Right cardiac atrium (tissue), 5 donors: ENCODE data around the gene IRX2. TPM values are rescaled to one million over a fixed set of nuclear protein-coding genes. Genes with fewer than 3 reads are reported as not detected.
A peak's percentile ranks its signal among the peaks of the same experiment; 100 is the strongest.

Source experiments
- ATAC-seq, 2 donors: fragments of 200-7000 bp; cut with Tn5 transposase; one replicate each; pipeline versions ENCODE4 v1.8.0 to v1.9.1; 2020; ENCODE audit warnings: moderate library complexity in 2 of 2, mild to moderate bottlenecking in 1 of 2
- DNase-seq, 3 donors: peaks; one replicate each; pipeline ENCODE4 v3.0.0-alpha.2; 2020
- H3K27ac ChIP-seq: one replicate; pipeline ENCODE4 v1.5.1; 2013; ENCODE audit warnings: mild to moderate bottlenecking, low read length, control low read depth, moderate library complexity
- H3K27me3 ChIP-seq: one replicate; pipeline ENCODE4 v1.6.1; 2013; ENCODE audit not compliant: control insufficient read depth, insufficient read depth
- H3K4me1 ChIP-seq: one replicate; pipeline ENCODE4 v1.6.1; 2013; ENCODE audit warnings: low read length; ENCODE audit not compliant: control insufficient read depth, insufficient read depth
- H3K4me3 ChIP-seq: one replicate; pipeline ENCODE4 v1.5.1; 2013; ENCODE audit warnings: low read length, control low read depth
- H3K9me3 ChIP-seq: one replicate; pipeline ENCODE4 v1.6.1; 2013; ENCODE audit warnings: low read length; ENCODE audit not compliant: control insufficient read depth
- WGBS: extraction: QIAGEN DNeasy Blood & Tissue Kit; methylation state at CpG from one replicate; pipeline ENCODE4 v1.1.7; 2013; 5-methylcytosine and 5-hydroxymethylcytosine counted together
- intact Hi-C, 4 donors: fragments of 100-400 bp; cut with DNase I; formaldehyde crosslinking; loops; one replicate each; pipeline versions ENCODE4 v1.11.0 to v1.14.0; 2022 to 2023
- polyA plus RNA-seq: library from polyadenylated mRNA; stranded (reverse); fragments of 200-250 nt; gene quantifications from one replicate; pipeline ENCODE4 v1.2.3, GENCODE V29; 2013
- total RNA-seq, 4 donors: library from RNA; stranded (reverse); fragmentation: NEBNext Ultra II Directional; extraction: Animal tissue kit (Norgen Biotek cat#: 25700); gene quantifications; one replicate each; pipeline ENCODE4 v1.2.1, GENCODE V29; 2021
- donor health status: healthy with polysubstance abuse.
- donor health status: DM: no; HTN: yes; CAD: no.
- donor health status: DM: no; HTN: no; CAD: no.
- donor health status: DM: no; HTN: yes; CAD: no; lungs with severe emphysema.
- donor health status: DM: yes; HTN: yes; CAD: no.

IRX2 gene
- total and polyA plus RNA-seq, 5 donors, result 0.20 to 1.4 (median 0.63) TPM; not detected in 1

DNA sequence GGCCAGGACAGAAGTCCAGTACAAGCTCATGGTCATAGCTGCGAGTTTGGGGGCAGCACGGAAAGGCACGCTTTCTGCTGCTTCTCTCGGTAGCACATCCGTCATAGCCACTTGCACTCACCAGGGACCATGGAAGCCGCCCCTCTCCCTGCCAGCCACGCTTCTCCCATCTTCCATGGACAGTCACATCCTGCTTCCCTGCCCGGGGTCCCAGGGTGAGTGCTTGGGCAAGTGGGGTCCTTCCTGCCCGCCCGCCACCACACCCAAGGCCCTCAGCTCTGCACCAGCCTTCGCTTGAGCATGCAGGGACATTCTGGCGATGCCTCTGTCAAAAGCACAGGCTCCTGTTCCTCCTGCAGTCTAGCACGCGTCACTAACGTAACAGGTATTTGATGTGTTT is 13.1 kb upstream of the IRX2 start:
- Histone ChIP-seq H3K9me3 (no peaks in the 10 kb centered on the region), H3K27ac (no peak overlapping the region), H3K27me3 (no peaks in the 10 kb centered on the region), H3K4me3 (no peak overlapping the region), H3K4me1 (no peaks in the 10 kb centered on the region)
- DNase-seq (no peak), ATAC-seq (no peak)
- intact Hi-C loops, result no loop called here
- 86% methylated on average over 15 of the region's 15 CpGs for WGBS

GRCh38 chr5:2763533-2763794 is 12.0 kb upstream of the IRX2 start:
- intact Hi-C loops, result no loop called here
- Histone ChIP-seq H3K9me3 (no peaks in the 10 kb centered on the region), H3K4me3 (no peak overlapping the region), H3K27me3 (no peaks in the 10 kb centered on the region), H3K27ac (no peak overlapping the region), H3K4me1 (no peaks in the 10 kb centered on the region)
- DNase-seq (no peak), ATAC-seq (no peak)
- WGBS, result 82% methylated on average over 4 of the region's 4 CpGs

GRCh38 chr5:2762744-2763532 is 11.5 kb upstream of the IRX2 start:
- intact Hi-C loops, result no loop called here
- Histone ChIP-seq H3K4me3 (no peak overlapping the region), H3K4me1 (no peaks in the 10 kb centered on the region), H3K9me3 (no peaks in the 10 kb centered on the region), H3K27me3 (no peaks in the 10 kb centered on the region), H3K27ac (no peak overlapping the region)
- 70% methylated on average over 12 of the region's 12 CpGs for WGBS
- DNase-seq (no peak), ATAC-seq (no peak)

DNA sequence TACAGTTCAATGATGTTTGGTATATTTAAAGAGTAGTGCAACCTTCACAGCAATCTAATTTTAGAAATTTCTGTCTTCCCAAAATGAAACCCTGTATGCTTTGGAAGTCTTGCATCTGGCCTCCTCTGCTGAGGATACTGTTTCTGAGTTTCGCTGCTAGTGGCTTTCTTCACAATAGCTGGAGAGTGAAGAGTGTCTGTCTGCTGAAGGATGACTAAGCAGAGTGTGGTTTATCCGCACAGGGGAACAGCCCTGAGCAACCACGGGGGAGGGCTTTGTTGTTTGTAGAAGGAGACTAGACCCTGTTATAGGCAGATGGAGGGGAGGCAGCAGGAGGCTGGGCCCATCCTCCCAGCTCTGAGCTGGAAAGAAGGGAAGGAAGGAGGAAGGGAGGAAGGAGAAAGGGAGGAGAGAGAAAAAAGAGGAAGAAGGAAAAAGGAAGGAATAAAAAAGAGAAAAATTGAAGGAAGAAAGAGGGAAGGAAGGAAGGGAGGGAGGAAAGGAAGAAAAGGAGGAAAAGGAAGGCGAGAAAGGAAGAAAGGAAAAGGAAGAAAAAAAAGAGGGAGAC is 10.5 kb upstream of the IRX2 start:
- no peaks in the 10 kb centered on the region for H3K9me3 ChIP-seq
- H3K4me3 ChIP-seq, result no peak overlapping the region
- H3K27me3 ChIP-seq, result no peaks in the 10 kb centered on the region
- intact Hi-C loops, result no loop called here
- no peak for DNase-seq
- no peak overlapping the region for H3K27ac ChIP-seq
- no peaks in the 10 kb centered on the region for H3K4me1 ChIP-seq
- ATAC-seq, result no peak
- WGBS, result 31% methylated on average over 4 of the region's 4 CpGs

- Histone ChIP-seq H3K4me3 (no peak overlapping the region), H3K9me3 (no peaks in the 10 kb centered on the region), H3K4me1 (no peaks in the 10 kb centered on the region), H3K27me3 (no peaks in the 10 kb centered on the region), H3K27ac (no peak overlapping the region)
- intact Hi-C loops, result no loop called here
- 70% methylated on average over 11 of the region's 11 CpGs for WGBS
- DNase-seq (no peak), ATAC-seq (no peak)
Observed at GRCh38 chr5:2759696-2760461, 8.4 kb upstream of the IRX2 start.

- ATAC-seq (no peak), DNase-seq (no peak)
- Histone ChIP-seq H3K27ac (no peak overlapping the region), H3K4me3 (no peak overlapping the region), H3K27me3 (no peaks in the 10 kb centered on the region), H3K4me1 (no peaks in the 10 kb centered on the region), H3K9me3 (no peaks in the 10 kb centered on the region)
- intact Hi-C loops, result no loop called here
- WGBS, result 82% methylated on average over 3 of the region's 3 CpGs
Observed at GRCh38 chr5:2759091-2759490, 7.6 kb upstream of the IRX2 start.

DNA sequence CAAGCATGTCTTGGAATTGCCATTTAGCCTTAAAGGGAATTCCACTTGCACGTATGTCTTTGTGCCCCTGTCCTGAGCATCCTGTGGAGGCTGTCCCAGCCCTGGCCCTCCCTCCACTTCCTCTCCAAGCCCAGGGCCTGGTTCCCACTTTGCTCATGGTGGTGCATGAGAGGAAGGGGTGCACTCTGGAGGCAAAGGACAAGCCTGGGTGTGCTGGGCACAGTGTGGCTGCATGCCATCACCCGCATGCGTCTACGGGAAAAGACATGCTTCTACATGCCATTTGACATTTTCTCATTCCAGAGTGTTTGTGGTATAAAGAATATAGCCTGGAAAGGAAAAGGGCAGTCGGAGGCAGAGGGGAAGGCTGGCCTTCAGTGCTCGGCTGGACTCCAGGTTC is 7.2 kb upstream of the IRX2 start:
- ATAC-seq, result no peak
- Histone ChIP-seq H3K27me3 (no peaks in the 10 kb centered on the region), H3K27ac (no peak overlapping the region), H3K9me3 (no peaks in the 10 kb centered on the region), H3K4me1 (no peaks in the 10 kb centered on the region), H3K4me3 (no peak overlapping the region)
- DNase-seq, result no peak
- intact Hi-C loops, result no loop called here
- WGBS, result 76% methylated on average over 6 of the region's 6 CpGs

DNA sequence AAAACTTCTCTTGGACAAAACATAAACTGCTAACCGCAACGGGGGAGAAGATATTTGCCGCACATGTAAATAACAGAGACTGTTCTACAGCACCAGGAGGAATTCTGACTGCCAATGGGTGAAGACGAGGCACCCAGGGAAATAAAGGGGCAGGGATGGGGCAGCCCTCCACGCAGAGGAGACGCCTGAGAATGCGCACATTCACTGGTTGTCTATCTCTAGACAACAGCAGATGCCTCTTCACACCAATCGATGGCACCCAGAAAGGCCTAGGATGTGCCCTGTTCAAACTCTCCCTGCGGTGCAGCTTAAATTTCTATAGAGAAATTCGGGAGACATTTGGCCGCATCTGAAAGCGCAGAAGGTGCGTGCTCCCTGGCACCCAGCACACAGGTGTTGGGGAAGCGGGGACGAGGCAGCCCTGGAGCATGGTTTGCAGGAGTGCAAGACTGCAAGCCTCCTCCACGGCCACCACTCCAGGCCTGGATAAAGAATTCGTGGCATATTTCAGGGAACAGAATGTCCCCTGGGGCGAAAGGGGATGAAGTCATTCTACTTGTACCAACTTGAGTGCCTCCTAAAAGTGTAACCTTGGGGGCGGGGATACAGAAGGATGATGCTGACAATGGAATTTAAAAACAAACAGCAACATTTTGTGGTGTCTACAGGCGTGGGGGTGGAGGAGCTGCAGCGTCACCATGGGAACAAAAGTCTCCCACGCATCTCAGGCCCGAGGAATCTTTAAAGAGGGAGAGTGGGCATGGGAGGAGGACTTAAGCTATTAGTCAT is 6.3 kb upstream of the IRX2 start:
- 17% methylated on average over 23 of the region's 23 CpGs for WGBS
- Histone ChIP-seq H3K4me1 (no peaks in the 10 kb centered on the region), H3K27ac (no peak overlapping the region), H3K27me3 (no peaks in the 10 kb centered on the region), H3K9me3 (no peaks in the 10 kb centered on the region), H3K4me3 (no peak overlapping the region)
- ATAC-seq, result no peak
- DNase-seq, result no peak
- intact Hi-C loops, result no loop called here

DNA sequence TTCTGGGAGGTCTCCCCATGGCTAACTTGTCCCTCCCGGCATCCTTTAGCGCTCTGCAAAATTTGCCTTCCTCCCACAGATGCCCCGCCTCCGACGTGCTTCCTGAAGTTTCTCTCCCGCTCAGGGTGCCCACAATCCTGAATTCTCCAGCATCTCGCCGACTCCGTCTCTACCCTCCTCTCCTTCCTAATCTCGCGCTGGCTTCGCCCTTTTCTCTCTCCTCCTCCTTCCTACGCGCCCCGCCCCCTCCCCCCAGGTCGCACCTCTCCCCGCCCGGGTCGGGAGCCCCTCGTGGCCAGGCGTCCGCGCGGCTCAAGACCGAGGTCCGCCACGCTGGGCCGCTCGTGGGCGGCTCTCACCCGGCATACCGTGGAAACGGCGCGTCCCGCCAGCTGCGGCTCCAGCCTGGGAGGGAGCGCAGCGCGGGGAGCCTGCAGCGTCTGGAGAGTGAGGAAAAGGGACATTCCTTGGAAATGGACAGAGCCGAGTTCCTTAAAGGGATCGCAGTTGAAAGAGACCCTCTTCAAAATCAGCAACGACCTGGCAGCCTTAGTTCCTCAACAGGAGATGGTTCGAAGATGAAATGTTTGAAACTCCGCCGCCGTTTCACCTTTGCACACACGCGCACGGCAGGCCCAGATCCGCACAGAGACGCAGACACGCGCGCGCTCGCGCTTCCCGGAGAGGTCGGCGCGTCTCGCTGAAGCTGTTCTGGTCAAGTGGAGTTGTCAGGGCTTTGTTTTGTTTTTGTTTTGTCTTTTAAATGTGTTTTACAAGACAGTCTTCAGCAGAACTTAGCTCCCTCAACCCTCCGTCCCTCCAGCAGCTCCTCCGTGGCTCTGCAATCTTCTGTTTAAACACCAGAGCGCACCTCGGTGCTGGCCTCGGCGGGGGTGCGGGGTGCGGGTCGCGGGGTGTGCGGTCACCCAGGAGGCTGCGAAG is 5.0 kb upstream of the IRX2 start:
- intact Hi-C loops, result no loop called here
- no peak for ATAC-seq
- H3K27ac ChIP-seq, result no peak overlapping the region
- no peaks in the 10 kb centered on the region for H3K4me1 ChIP-seq
- no peaks in the 10 kb centered on the region for H3K27me3 ChIP-seq
- peak overlapping the region; percentile 20 for H3K4me3 ChIP-seq
- WGBS, result 1% methylated on average over 76 of the region's 76 CpGs
- no peaks in the 10 kb centered on the region for H3K9me3 ChIP-seq
- no peak for DNase-seq

DNA sequence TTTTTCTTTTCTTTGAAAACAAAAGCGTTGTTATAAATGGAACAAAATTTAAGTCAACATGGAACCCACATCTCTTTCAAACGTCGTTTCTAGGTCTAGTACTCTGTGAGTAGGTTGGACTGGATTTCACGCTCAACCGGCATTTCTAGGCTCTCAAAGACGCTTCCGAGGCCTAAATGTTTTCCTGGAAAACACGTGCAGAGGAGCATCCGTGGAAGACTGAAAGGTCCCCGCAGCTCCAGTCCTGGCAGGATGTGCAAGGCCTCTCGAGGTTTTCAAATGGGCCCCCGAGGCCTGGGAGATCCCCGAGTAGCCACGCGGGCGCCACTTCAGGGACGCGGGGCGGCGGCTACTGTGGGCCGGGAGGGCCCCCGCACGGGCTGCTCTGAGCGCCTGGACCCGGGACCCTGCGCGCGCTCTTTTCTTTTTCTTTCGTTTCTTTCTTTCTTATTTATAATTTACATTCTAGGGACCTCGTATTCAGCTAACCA is 4.2 kb upstream of the IRX2 start:
- Histone ChIP-seq H3K9me3 (no peaks in the 10 kb centered on the region), H3K27me3 (no peaks in the 10 kb centered on the region), H3K27ac (no peak overlapping the region), H3K4me1 (no peaks in the 10 kb centered on the region), H3K4me3 (peak overlapping the region; percentile 7)
- intact Hi-C loops, result no loop called here
- 4% methylated on average over 30 of the region's 30 CpGs for WGBS
- DNase-seq (no peak), ATAC-seq (no peak)
